SH-SY5Y (cell line): ENCODE results near the gene TSPAN4.

Experiments used
- GATA2 ChIP-seq: IDR thresholded peaks from 2 replicates; pipeline ENCODE4 v1.6.1; 2011; ENCODE audit warnings: mild to moderate bottlenecking, low read depth, low read length
- GATA3 ChIP-seq: IDR thresholded peaks from 2 replicates; pipeline ENCODE4 v1.6.1; 2011; ENCODE audit warnings: low read depth, mild to moderate bottlenecking, low read length, moderate library complexity

- no peak for TF ChIP-seq GATA3
- no peak for TF ChIP-seq GATA2
Observed at GRCh38 chr11:872799-873198, 30.1 kb downstream of the TSPAN4 start.
